Thoracic aorta (tissue), 2 donors: ENCODE results near the gene ZNF677. TPM values are rescaled to one million over a fixed set of nuclear protein-coding genes. Genes with fewer than 3 reads are reported as not detected.
"Not testable (repeated sequence)": the region's sequence is repeated elsewhere in the genome, so short reads cannot be mapped to it uniquely, and the experiment has no call there.

Experiments used
- ATAC-seq: fragments of 150-250 bp; one replicate; pipeline ENCODE4 v1.8.0; 2017; ENCODE audit warnings: low read depth; ENCODE audit not compliant: insufficient number of reproducible peaks, low FRiP score
- DNase-seq: peaks from one replicate; pipeline ENCODE4 v3.0.0-alpha.2; 2020; ENCODE audit warnings: low spot score
- H3K27ac ChIP-seq, 2 donors: fragments of 200-600 bp; sonication (generic); 1 replicate in 1 of 2; 2 replicates in 1 of 2; pipeline ENCODE4 v1.5.1; 2016; ENCODE audit warnings: mild to moderate bottlenecking in 2 of 2, moderate library complexity in 2 of 2
- H3K27me3 ChIP-seq: fragments of 200-600 bp; sonication (generic); replicated peaks from 2 replicates; pipeline ENCODE4 v1.6.0; 2016; ENCODE audit warnings: mild to moderate bottlenecking; ENCODE audit not compliant: insufficient read depth
- H3K36me3 ChIP-seq: fragments of 200-600 bp; sonication (generic); one replicate; pipeline ENCODE4 v1.5.1; 2016
- H3K4me1 ChIP-seq, 2 donors: fragments of 200-600 bp; sonication (generic); 1 replicate in 1 of 2; 2 replicates in 1 of 2; pipeline versions ENCODE4 v1.5.1 to v1.6.0; 2016; ENCODE audit warnings: low read depth in 2 of 2, mild to moderate bottlenecking in 1 of 2; ENCODE audit not compliant: control insufficient read depth in 1 of 2
- H3K4me3 ChIP-seq: fragments of 200-600 bp; sonication (generic); 2 replicates; pipeline ENCODE4 v1.5.1; 2016; ENCODE audit warnings: mild to moderate bottlenecking
- H3K9me3 ChIP-seq: fragments of 200-600 bp; sonication (generic); 2 replicates; pipeline ENCODE4 v1.5.1; 2016
- CTCF ChIP-seq: fragments of 200-600 bp; sonication (generic); IDR thresholded peaks from one replicate; pipeline ENCODE4 v1.5.1; 2019; ENCODE audit warnings: antibody characterized with exemption
- total RNA-seq, 2 donors: library from RNA; depleted of rRNA; stranded (reverse); fragments of >200 nt; gene quantifications; one replicate each; pipeline versions ENCODE4 v1.1.0 to v1.2.3, GENCODE V29; 2016

ZNF677 gene
- total RNA-seq = 10 to 100 TPM; 20.6 to 21.7 TPM

- H3K27me3 ChIP-seq = no peaks in the 10 kb centered on the region
- H3K4me3 ChIP-seq = peak within 1 kb of the TSS; percentile 98
- ATAC-seq = peak; percentile 93
- peak within 1 kb of the TSS; percentile 78 to 81 for H3K27ac ChIP-seq
- H3K9me3 ChIP-seq = peaks cover 15% of the 10 kb centered on the region
- DNase-seq = peak; percentile 48
- TF ChIP-seq CTCF = no peak
- H3K4me1 ChIP-seq = peaks cover 0 to 6% of the 10 kb centered on the region in 2 donors
- peaks cover 22% of the 10 kb centered on the region for H3K36me3 ChIP-seq
Measured at GRCh38 chr19:53254411-53255341, at the start of gene ZNF677. Gene ZNF677, minus strand, starts transcription at chr19:53254873. Its CDS starts 3,323 bp downstream, at chr19:53251550.

DNA sequence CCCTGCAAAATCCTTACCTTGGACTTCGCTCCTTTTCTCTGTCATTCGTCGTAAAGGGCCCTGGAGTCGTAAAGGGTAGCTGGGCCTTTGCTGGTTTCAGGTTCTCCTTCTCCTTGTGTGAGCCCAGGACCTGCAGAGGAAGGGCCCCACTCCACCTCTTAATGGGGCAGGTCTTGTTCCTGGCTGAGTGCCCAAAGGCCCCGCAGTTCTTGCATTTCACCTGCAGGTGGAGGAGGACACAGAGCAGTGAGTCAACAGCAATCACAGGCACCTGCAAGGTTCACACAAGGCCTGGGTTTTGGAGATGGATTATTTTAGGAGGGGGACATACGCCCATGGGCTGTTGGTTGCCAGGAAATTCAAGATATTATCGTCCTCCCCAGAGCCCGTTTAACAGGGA, 46.7 kb upstream of the ZNF677 start:
- DNase-seq, H3K4me1 ChIP-seq, H3K36me3 ChIP-seq, H3K27ac ChIP-seq, H3K27me3 ChIP-seq, H3K9me3 ChIP-seq, H3K4me3 ChIP-seq, ATAC-seq: not testable (repeated sequence)

GRCh38 chr19:53294786-53295441, 40.2 kb upstream of the ZNF677 start:
- Histone ChIP-seq H3K9me3 (peaks cover 19% of the 10 kb centered on the region), H3K27me3 (no peaks in the 10 kb centered on the region), H3K4me3 (no peak overlapping the region), H3K27ac (no peak overlapping the region), H3K4me1 (no peaks in the 10 kb centered on the region), H3K36me3 (no peaks in the 10 kb centered on the region)
- ATAC-seq = no peak
- DNase-seq = no peak
- TF ChIP-seq CTCF = no peak

GRCh38 chr19:53290758-53291549, 36.3 kb upstream of the ZNF677 start:
- no peaks in the 10 kb centered on the region for H3K4me1 ChIP-seq
- H3K9me3 ChIP-seq = peaks cover 16% of the 10 kb centered on the region
- H3K27me3 ChIP-seq = no peaks in the 10 kb centered on the region
- no peaks in the 10 kb centered on the region for H3K36me3 ChIP-seq
- DNase-seq (no peak), ATAC-seq (no peak)
- H3K27ac ChIP-seq = no peak overlapping the region
- no peak for TF ChIP-seq CTCF
- no peak overlapping the region for H3K4me3 ChIP-seq

- Histone ChIP-seq H3K4me1 (no peaks in the 10 kb centered on the region), H3K9me3 (no peaks in the 10 kb centered on the region), H3K27me3 (no peaks in the 10 kb centered on the region), H3K36me3 (no peaks in the 10 kb centered on the region), H3K4me3 (no peak overlapping the region), H3K27ac (no peak overlapping the region)
- no peak for TF ChIP-seq CTCF
- DNase-seq = no peak
- no peak for ATAC-seq
Measured at GRCh38 chr19:53285087-53285486, 30.4 kb upstream of the ZNF677 start.

DNA sequence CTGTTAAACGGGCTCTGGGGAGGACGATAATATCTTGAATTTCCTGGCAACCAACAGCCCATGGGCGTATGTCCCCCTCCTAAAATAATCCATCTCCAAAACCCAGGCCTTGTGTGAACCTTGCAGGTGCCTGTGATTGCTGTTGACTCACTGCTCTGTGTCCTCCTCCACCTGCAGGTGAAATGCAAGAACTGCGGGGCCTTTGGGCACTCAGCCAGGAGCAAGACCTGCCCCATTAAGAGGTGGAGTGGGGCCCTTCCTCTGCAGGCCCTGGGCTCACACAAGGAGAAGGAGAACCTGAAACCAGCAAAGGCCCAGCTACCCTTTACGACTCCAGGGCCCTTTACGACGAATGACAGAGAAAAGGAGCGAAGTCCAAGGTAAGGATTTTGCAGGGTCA, 27.3 kb upstream of the ZNF677 start:
- not testable (repeated sequence) for H3K4me3 ChIP-seq, H3K9me3 ChIP-seq, DNase-seq, H3K27me3 ChIP-seq, ATAC-seq, H3K36me3 ChIP-seq, H3K27ac ChIP-seq, H3K4me1 ChIP-seq
